ENCODE measurements around the gene COL9A3. TPM values are rescaled to one million over a fixed set of nuclear protein-coding genes. Genes with fewer than 3 reads are reported as not detected.

Gene COL9A3
- total RNA-seq, 4 donors from 2014 or later = 8.8 to 29.9 (median 14.3) TPM

GRCh38 chr20:62787321-62787720 lies 29.5 kb upstream of the COL9A3 start:
- no peaks in the 10 kb centered on the region for H3K36me3 ChIP-seq
- no peaks in the 10 kb centered on the region for H3K9me3 ChIP-seq
- ATAC-seq = no peak
- no peak overlapping the region for H3K27ac ChIP-seq
- H3K4me1 ChIP-seq = peaks cover 0 to 19% (median 0%) of the 10 kb centered on the region in 3 donors
- no peak overlapping the region for H3K4me3 ChIP-seq
- 68 to 82% methylated on average over 7 of the region's 7 CpGs for WGBS, 2 donors (ENCODE audit: low coverage in 1 of 2)
- H3K27me3 ChIP-seq = peaks cover 18% of the 10 kb centered on the region
- TF ChIP-seq POLR2AphosphoS5 (IDR thresholded peaks at IDR 0.05) (no peak), POLR2A (IDR thresholded peaks at IDR 0.05) (no peak), CTCF (IDR thresholded peaks at IDR 0.05) (no peak), EP300 (IDR thresholded peaks at IDR 0.05) (no peak)

GRCh38 chr20:62787866-62788265 lies 29.0 kb upstream of the COL9A3 start:
- TF ChIP-seq POLR2A (IDR thresholded peaks at IDR 0.05) (no peak), POLR2AphosphoS5 (IDR thresholded peaks at IDR 0.05) (no peak), CTCF (IDR thresholded peaks at IDR 0.05) (no peak), EP300 (IDR thresholded peaks at IDR 0.05) (no peak)
- Histone ChIP-seq H3K36me3 (no peaks in the 10 kb centered on the region), H3K4me3 (no peak overlapping the region), H3K27ac (no peak overlapping the region), H3K27me3 (peaks cover 18% of the 10 kb centered on the region), H3K4me1 (peaks cover 0 to 16% (median 0%) of the 10 kb centered on the region in 3 donors), H3K9me3 (no peaks in the 10 kb centered on the region)
- WGBS, 2 donors (ENCODE audit: low coverage in 1 of 2) = 88 to 92% methylated on average over 2 to 3 of the region's 5 CpGs
- no peak for ATAC-seq

- Histone ChIP-seq H3K9me3 (no peaks in the 10 kb centered on the region), H3K4me3 (no peak overlapping the region), H3K4me1 (peaks cover 0 to 17% (median 4%) of the 10 kb centered on the region in 3 donors), H3K27ac (no peak overlapping the region), H3K27me3 (peaks cover 18% of the 10 kb centered on the region), H3K36me3 (no peaks in the 10 kb centered on the region)
- ATAC-seq = no peak
- 80 to 92% methylated on average over 5 to 9 of the region's 15 CpGs for WGBS, 2 donors (ENCODE audit: low coverage in 1 of 2)
- TF ChIP-seq CTCF (IDR thresholded peaks at IDR 0.05) = no peak
- TF ChIP-seq POLR2AphosphoS5 (IDR thresholded peaks at IDR 0.05) = no peak
- no peak for TF ChIP-seq POLR2A (IDR thresholded peaks at IDR 0.05)
- TF ChIP-seq EP300 (IDR thresholded peaks at IDR 0.05) = no peak
Measured at GRCh38 chr20:62788607-62789006, 28.2 kb upstream of the COL9A3 start.

GRCh38 chr20:62790075-62790474 lies 26.8 kb upstream of the COL9A3 start:
- Histone ChIP-seq H3K27me3 (peaks cover 12% of the 10 kb centered on the region), H3K9me3 (no peaks in the 10 kb centered on the region), H3K4me1 (peaks cover 0 to 28% (median 8%) of the 10 kb centered on the region in 3 donors), H3K27ac (no peak overlapping the region), H3K4me3 (no peak overlapping the region), H3K36me3 (no peaks in the 10 kb centered on the region)
- no peak for ATAC-seq
- no peak for TF ChIP-seq CTCF (IDR thresholded peaks at IDR 0.05)
- TF ChIP-seq POLR2AphosphoS5 (IDR thresholded peaks at IDR 0.05) = no peak
- no peak for TF ChIP-seq POLR2A (IDR thresholded peaks at IDR 0.05)
- no peak for TF ChIP-seq EP300 (IDR thresholded peaks at IDR 0.05)
- WGBS, 2 donors (ENCODE audit: low coverage in 1 of 2) = 88% methylated on average over 6 of the region's 12 CpGs; no CpG with 5 or more reads in 1 of the 2 donors

DNA sequence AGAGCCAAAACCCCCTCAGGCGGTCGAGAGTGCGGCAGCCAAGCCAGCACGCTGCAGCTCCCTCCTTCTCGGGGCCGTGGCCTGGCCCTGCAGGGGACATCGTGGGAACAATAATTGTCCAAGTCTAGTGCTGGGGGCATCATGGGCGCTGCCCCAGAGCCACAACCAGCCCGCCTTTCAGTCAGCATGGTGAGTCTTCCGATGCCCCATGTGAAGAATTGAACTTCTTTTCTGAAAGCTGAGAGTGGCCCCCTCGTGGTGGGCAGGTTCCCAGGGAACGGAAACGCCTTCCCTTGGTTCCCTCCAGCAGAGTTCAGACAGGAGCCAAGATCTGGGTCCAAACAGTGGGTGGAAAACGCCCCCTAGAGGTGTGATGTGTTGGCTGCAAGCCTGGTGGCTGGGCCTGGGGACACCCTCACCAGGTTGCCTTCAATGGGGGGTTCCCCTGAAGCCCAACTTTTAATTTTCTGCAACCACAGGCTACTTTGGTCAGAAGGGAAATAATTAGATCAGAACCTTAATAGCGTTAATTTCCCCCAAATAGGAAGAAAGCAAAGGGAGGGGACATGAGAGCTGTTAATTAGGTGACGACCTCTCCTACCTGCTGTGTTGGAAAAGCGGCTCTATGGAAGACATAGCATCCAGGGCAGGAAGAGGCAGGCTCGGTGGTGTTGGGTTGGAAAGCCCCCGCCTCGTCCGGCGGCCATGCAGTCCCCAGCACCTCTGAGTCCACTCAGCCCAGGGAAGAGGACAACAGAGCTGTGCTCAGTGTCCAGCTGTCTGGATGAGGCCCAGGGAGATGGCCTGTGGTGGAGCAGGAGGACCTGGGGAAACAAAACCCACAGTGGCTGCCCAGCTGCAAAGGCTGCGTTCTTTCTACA lies 25.3 kb upstream of the COL9A3 start:
- ATAC-seq = peak; percentile 19
- WGBS, 2 donors (ENCODE audit: low coverage in 1 of 2) = 33 to 67% methylated on average over 8 to 14 of the region's 23 CpGs
- TF ChIP-seq POLR2AphosphoS5 (IDR thresholded peaks at IDR 0.05) = peak; percentile 71
- no peak for TF ChIP-seq EP300 (IDR thresholded peaks at IDR 0.05)
- peak in 3 of 4 experiments; percentile 86 to 96 (median 95) for TF ChIP-seq CTCF (IDR thresholded peaks at IDR 0.05)
- Histone ChIP-seq H3K27me3 (peaks cover under 1% of the 10 kb centered on the region), H3K36me3 (no peaks in the 10 kb centered on the region), H3K27ac (no peak overlapping the region), H3K4me1 (peaks cover 0 to 38% (median 8%) of the 10 kb centered on the region in 3 donors), H3K4me3 (no peak overlapping the region), H3K9me3 (no peaks in the 10 kb centered on the region)
